DOHH2 (cell line): Measurements from ENCODE around the gene NLGN4X.

Experiments used
- EZH2phosphoT487 ChIP-seq: fragments of 200-600 bp; sonication (generic); IDR thresholded peaks from 2 replicates; pipeline ENCODE4 v1.6.1; 2017; ENCODE audit warnings: borderline replicate concordance, mild to moderate bottlenecking, antibody characterized with exemption, low read length, moderate library complexity, mixed read lengths
- TF ChIP-seq, protein P1 (sequence below): fragments of 200-600 bp; sonication (generic); IDR thresholded peaks from one replicate; pipeline ENCODE4 v1.5.1; 2014; ENCODE audit warnings: antibody characterized with exemption, mild to moderate bottlenecking, low read depth, low read length; ENCODE audit not compliant: poor library complexity, severe bottlenecking

GRCh38 chrX:5915783-5916182 lies 312.9 kb downstream of the NLGN4X start:
- TF ChIP-seq, protein P1, sequence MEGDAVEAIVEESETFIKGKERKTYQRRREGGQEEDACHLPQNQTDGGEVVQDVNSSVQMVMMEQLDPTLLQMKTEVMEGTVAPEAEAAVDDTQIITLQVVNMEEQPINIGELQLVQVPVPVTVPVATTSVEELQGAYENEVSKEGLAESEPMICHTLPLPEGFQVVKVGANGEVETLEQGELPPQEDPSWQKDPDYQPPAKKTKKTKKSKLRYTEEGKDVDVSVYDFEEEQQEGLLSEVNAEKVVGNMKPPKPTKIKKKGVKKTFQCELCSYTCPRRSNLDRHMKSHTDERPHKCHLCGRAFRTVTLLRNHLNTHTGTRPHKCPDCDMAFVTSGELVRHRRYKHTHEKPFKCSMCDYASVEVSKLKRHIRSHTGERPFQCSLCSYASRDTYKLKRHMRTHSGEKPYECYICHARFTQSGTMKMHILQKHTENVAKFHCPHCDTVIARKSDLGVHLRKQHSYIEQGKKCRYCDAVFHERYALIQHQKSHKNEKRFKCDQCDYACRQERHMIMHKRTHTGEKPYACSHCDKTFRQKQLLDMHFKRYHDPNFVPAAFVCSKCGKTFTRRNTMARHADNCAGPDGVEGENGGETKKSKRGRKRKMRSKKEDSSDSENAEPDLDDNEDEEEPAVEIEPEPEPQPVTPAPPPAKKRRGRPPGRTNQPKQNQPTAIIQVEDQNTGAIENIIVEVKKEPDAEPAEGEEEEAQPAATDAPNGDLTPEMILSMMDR: no peak
- TF ChIP-seq EZH2phosphoT487: no peak
